H1 (cell line): ENCODE data around the gene DPM3. TPM values are rescaled to one million over a fixed set of nuclear protein-coding genes. Genes with fewer than 3 reads are reported as not detected.

Source experiments
- CTCF ChIA-PET: fragments of 300-600 bp; sonication (Branson Sonifier 250); formaldehyde crosslinking; loops from one replicate; lab custom pipeline; 2021; ENCODE audit not compliant: partially characterized antibody; lab: Charles Lee
- POLR2A ChIA-PET: fragments of 300-600 bp; sonication (Branson Sonifier 250); formaldehyde crosslinking; loops from one replicate; lab custom pipeline; 2021; ENCODE audit warnings: inconsistent platforms; ENCODE audit not compliant: partially characterized antibody; lab: Charles Lee
- DNase-seq, 2 experiments: peaks; one replicate each; pipeline versions ENCODE4 v3.0.0 to v3.0.0-alpha.2; 2010 to 2022; ENCODE audit warnings: low spot score in 2 of 2, low read depth in 1 of 2, mixed read lengths in 1 of 2
- FAIRE-seq: peaks from 2 replicates; lab custom pipeline; 2011; peaks lifted over from hg19 to GRCh38; lab: Jason Lieb, UNC
- H2AFZ ChIP-seq: 2 replicates; pipeline ENCODE4 v1.8.1; 2012; ENCODE audit warnings: low read length, inconsistent platforms
- H2AK5ac ChIP-seq: 2 replicates; pipeline ENCODE4 v1.6.1; 2013; ENCODE audit warnings: low read depth, low read length
- H2BK120ac ChIP-seq: replicated peaks from 2 replicates; pipeline ENCODE3; 2013; ENCODE audit warnings: low read depth, low read length, inconsistent platforms
- H2BK12ac ChIP-seq: 2 replicates; pipeline ENCODE4 v1.6.1; 2013; ENCODE audit warnings: low read depth, low read length
- H2BK15ac ChIP-seq: 2 replicates; pipeline ENCODE4 v1.6.1; 2013; ENCODE audit warnings: low read length
- H2BK20ac ChIP-seq: 2 replicates; pipeline ENCODE4 v1.6.1; 2013; ENCODE audit warnings: low read length
- H2BK5ac ChIP-seq: 2 replicates; pipeline ENCODE4 v1.6.1; 2013; ENCODE audit warnings: low read depth, low read length
- H3K14ac ChIP-seq: 2 replicates; pipeline ENCODE4 v1.6.1; 2013; ENCODE audit warnings: inconsistent platforms; ENCODE audit not compliant: insufficient read length
- H3K18ac ChIP-seq: 2 replicates; pipeline ENCODE4 v1.6.1; 2013; ENCODE audit warnings: low read length; ENCODE audit errors: extremely low read depth
- H3K23ac ChIP-seq: 2 replicates; pipeline ENCODE4 v1.6.1; 2013; ENCODE audit warnings: inconsistent platforms; ENCODE audit not compliant: insufficient read length
- H3K23me2 ChIP-seq: 2 replicates; pipeline ENCODE4 v1.6.1; 2013; ENCODE audit warnings: low read depth, low read length
- H3K27ac ChIP-seq: 2 replicates; pipeline ENCODE4 v1.6.1; 2011; ENCODE audit warnings: low read depth, low read length, inconsistent platforms
- H3K27me3 ChIP-seq, 4 experiments: replicated peaks in 1 of 4; 1 replicate in 1 of 4; 2 replicates in 3 of 4; pipeline versions ENCODE4 v1.6.1 to v1.8.1; 2011 to 2013; ENCODE audit warnings: low read length in 3 of 4, mild to moderate bottlenecking in 3 of 4, inconsistent platforms in 2 of 4, mixed read lengths in 2 of 4, moderate library complexity in 1 of 4; ENCODE audit not compliant: control insufficient read depth in 3 of 4, insufficient read depth in 3 of 4; ENCODE audit errors: extremely low read depth in 1 of 4
- H3K36me3 ChIP-seq, 4 experiments: 2 replicates each; pipeline versions ENCODE4 v1.6.1 to v1.8.1; 2011 to 2013; ENCODE audit warnings: mild to moderate bottlenecking in 4 of 4, low read length in 3 of 4, moderate library complexity in 2 of 4, control low read depth in 1 of 4, inconsistent platforms in 1 of 4; ENCODE audit not compliant: insufficient read depth in 4 of 4, control insufficient read depth in 2 of 4
- H3K4ac ChIP-seq: replicated peaks from 2 replicates; pipeline ENCODE3; 2013; ENCODE audit warnings: low read length, low read depth, mixed read lengths, inconsistent platforms; ENCODE audit not compliant: insufficient read length
- H3K4me1 ChIP-seq, 4 experiments: replicated peaks in 1 of 4; 1 replicate in 1 of 4; 2 replicates in 3 of 4; pipeline versions ENCODE4 v1.6.1 to v1.8.1; 2011 to 2013; ENCODE audit warnings: low read length in 3 of 4, inconsistent platforms in 2 of 4, mixed read lengths in 1 of 4; ENCODE audit not compliant: insufficient read depth in 4 of 4, control insufficient read depth in 3 of 4
- H3K4me2 ChIP-seq, 2 experiments: 2 replicates each; pipeline versions ENCODE4 v1.6.1 to v1.8.1; 2011 to 2013; ENCODE audit warnings: low read depth in 2 of 2, low read length in 2 of 2, control low read depth in 1 of 2, inconsistent platforms in 1 of 2, mild to moderate bottlenecking in 1 of 2; ENCODE audit not compliant: insufficient read depth in 1 of 2
- H3K4me3 ChIP-seq, 4 experiments: fragments of 200-600, 300-600 bp in 1 of 4; sonication (generic), shearing (Covaris generic), sonication (Bioruptor Twin) in 1 of 4; 2 replicates each; pipeline versions ENCODE4 v1.5.1 to v1.8.1; 2011 to 2016; ENCODE audit warnings: low read length in 4 of 4, low read depth in 3 of 4, control low read depth in 2 of 4, inconsistent platforms in 2 of 4, mild to moderate bottlenecking in 2 of 4, mixed read lengths in 1 of 4, moderate library complexity in 1 of 4; ENCODE audit not compliant: insufficient read depth in 2 of 4; ENCODE audit errors: extremely low read depth in 1 of 4
- H3K56ac ChIP-seq: replicated peaks from 2 replicates; pipeline ENCODE3; 2013; ENCODE audit warnings: low read depth, mild to moderate bottlenecking, mixed read lengths, low read length, inconsistent platforms; ENCODE audit not compliant: insufficient read length
- H3K79me1 ChIP-seq: 2 replicates; pipeline ENCODE4 v1.6.1; 2013; ENCODE audit warnings: low read depth, low read length, control low read depth
- H3K79me2 ChIP-seq, 2 experiments: 2 replicates each; pipeline versions ENCODE4 v1.6.1 to v1.8.1; 2012 to 2013; ENCODE audit warnings: low read length in 2 of 2, mild to moderate bottlenecking in 2 of 2, inconsistent platforms in 1 of 2; ENCODE audit not compliant: insufficient read depth in 2 of 2, control insufficient read depth in 1 of 2
- H3K9ac ChIP-seq, 4 experiments: replicated peaks in 1 of 4; 1 replicate in 1 of 4; 2 replicates in 3 of 4; pipeline versions ENCODE4 v1.6.1 to v1.8.1; 2011 to 2013; ENCODE audit warnings: low read depth in 3 of 4, low read length in 3 of 4, control low read depth in 2 of 4, mild to moderate bottlenecking in 2 of 4, moderate library complexity in 2 of 4, inconsistent platforms in 1 of 4; ENCODE audit errors: extremely low read depth in 1 of 4
- H3K9me3 ChIP-seq, 2 experiments: 2 replicates each; pipeline versions ENCODE4 v1.6.1 to v1.8.1; 2012 to 2013; ENCODE audit warnings: mild to moderate bottlenecking in 2 of 2, moderate library complexity in 2 of 2, control low read depth in 1 of 2, inconsistent platforms in 1 of 2, low read depth in 1 of 2, low read length in 1 of 2, mixed read lengths in 1 of 2; ENCODE audit not compliant: insufficient read depth in 2 of 2
- H4K20me1 ChIP-seq, 2 experiments: replicated peaks in 1 of 2; 2 replicates each; pipeline versions ENCODE3 to v1.8.1; 2011 to 2013; ENCODE audit warnings: inconsistent platforms in 2 of 2, low read length in 2 of 2, mild to moderate bottlenecking in 1 of 2; ENCODE audit not compliant: insufficient read depth in 2 of 2, control insufficient read depth in 1 of 2
- H4K5ac ChIP-seq: 2 replicates; pipeline ENCODE4 v1.6.1; 2013; ENCODE audit warnings: low read length, low read depth, mixed read lengths, inconsistent platforms; ENCODE audit not compliant: insufficient read length
- H4K8ac ChIP-seq: 2 replicates; pipeline ENCODE4 v1.8.0; 2013; ENCODE audit warnings: mild to moderate bottlenecking, moderate library complexity, low read length, inconsistent platforms; ENCODE audit not compliant: insufficient read depth; ENCODE audit errors: extremely low read depth
- H4K91ac ChIP-seq: replicated peaks from 2 replicates; pipeline ENCODE3; 2013; ENCODE audit warnings: low read length, mixed read lengths, inconsistent platforms; ENCODE audit not compliant: insufficient read length
- ASH2L ChIP-seq: fragments of 200-600, 300-600 bp; sonication (generic); IDR thresholded peaks from one replicate; pipeline ENCODE4 v1.7.1; 2017; ENCODE audit warnings: low read length
- CREB1 ChIP-seq: IDR thresholded peaks from 2 replicates; pipeline ENCODE4 v1.6.1; 2012; ENCODE audit warnings: inconsistent platforms
- CTCF ChIP-seq, 3 experiments: IDR thresholded peaks; 1 replicate in 2 of 3; 2 replicates in 1 of 3; pipeline versions ENCODE4 v1.5.1 to v1.6.1; 2011; ENCODE audit warnings: low read length in 3 of 3, mild to moderate bottlenecking in 3 of 3, inconsistent platforms in 2 of 3, low read depth in 1 of 3, moderate library complexity in 1 of 3; ENCODE audit not compliant: insufficient read depth in 1 of 3; ENCODE audit errors: control extremely low read depth in 1 of 3
- EZH2 ChIP-seq: fragments of 200-600 bp; sonication (generic); IDR thresholded peaks from 2 replicates; pipeline ENCODE4 v1.7.1; 2012; ENCODE audit warnings: low read depth, mild to moderate bottlenecking, moderate library complexity, low read length, inconsistent platforms; ENCODE audit not compliant: severe bottlenecking
- HDAC2 ChIP-seq, 2 experiments: fragments of 300-600 bp in 1 of 2; sonication (generic) in 1 of 2; IDR thresholded peaks; 2 replicates each; pipeline ENCODE4 v1.6.1; 2011 to 2012; ENCODE audit warnings: low read depth in 2 of 2, low read length in 2 of 2, mild to moderate bottlenecking in 2 of 2, moderate library complexity in 2 of 2, borderline replicate concordance in 1 of 2, inconsistent platforms in 1 of 2
- RBBP5 ChIP-seq: IDR thresholded peaks from 2 replicates; pipeline ENCODE4 v1.7.1; 2012; ENCODE audit warnings: low read depth, mild to moderate bottlenecking, inconsistent platforms, low read length, moderate library complexity, borderline replicate concordance
- WGBS, 2 experiments: shearing (Covaris generic) in 1 of 2; methylation state at CpG; one replicate each; pipeline versions ENCODE4 v1.1.6 to v1.1.7; 2013 to 2015; ENCODE audit warnings: low lambda C conversion rate in 2 of 2, mixed read lengths in 2 of 2, inconsistent platforms in 1 of 2, low coverage in 1 of 2, missing lambda C conversion rate in 1 of 2; ENCODE audit not compliant: insufficient replicate concordance in 2 of 2, insufficient coverage in 1 of 2, insufficient read length in 1 of 2; ENCODE audit errors: extremely low coverage in 1 of 2, missing lambda C conversion rate in 1 of 2; 5-methylcytosine and 5-hydroxymethylcytosine counted together
- polyA plus RNA-seq, 7 experiments: library from polyadenylated mRNA; depleted of rRNA in 3 of 7; stranded (reverse) in 5 of 7; unstranded in 2 of 7; fragments of >200 nt in 5 of 7; fragments of 200-250 nt in 2 of 7; gene quantifications; 1 replicate in 5 of 7; 2 replicates in 1 of 7; 4 replicates in 1 of 7; pipeline versions ENCODE4 v1.2.1 to v1.2.3, GENCODE V29; 2011 to 2013; ENCODE audit warnings: missing spikeins in 2 of 7, mixed read lengths in 2 of 7
- total RNA-seq: library from RNA; stranded (reverse); fragmentation: NEBNext Ultra II Directional; extraction: Animal tissue kit (Norgen Biotek cat#: 25700); gene quantifications from 2 replicates; pipeline ENCODE4 v1.2.1, GENCODE V29; 2021

Gene DPM3
- total and polyA plus RNA-seq, 2 of the 8 experiments (the other 6 are each of a cell fraction or from before 2014, with no cell fraction given), result 44.8 to 227 TPM

GRCh38 chr1:155167166-155168104, 27.1 kb upstream of the DPM3 start:
- Histone ChIP-seq H2AFZ (peak overlapping the region; percentile 89; the same call in 1 of the 2 replicates), H3K14ac (no peak overlapping the region), H3K23ac (no peak overlapping the region), H2AK5ac (no peak overlapping the region), H3K79me1 (no peaks in the 10 kb centered on the region), H4K8ac (0 out of 2 replicates have a peak overlapping the region, but pooled peaks have one; percentile 22), H2BK5ac (peak overlapping the region; percentile 60; the same call in 1 of the 2 replicates), H2BK12ac (peak overlapping the region; percentile 87; the same call in 1 of the 2 replicates), H3K79me2 (peaks cover 0 to 11% of the 10 kb centered on the region in 2 experiments; a peak in 2 of 4 replicates), H2BK120ac (no peak overlapping the region), H4K5ac (peak overlapping the region; percentile 46), H4K20me1 (no peaks in the 10 kb centered on the region), H3K23me2 (peaks cover 11% of the 10 kb centered on the region), H3K4ac (peak overlapping the region; percentile 71), H2BK15ac (peak overlapping the region; percentile 100; the same call in 1 of the 2 replicates), H3K4me1 (peaks cover 5 to 19% (median 13%) of the 10 kb centered on the region in 4 experiments), H3K56ac (no peak overlapping the region), H3K4me3 (peak overlapping the region; percentile 30 to 75 (median 72); a peak in 7 of 8 replicates), H3K4me2 (peak overlapping the region; percentile 63 to 100), H4K91ac (peak overlapping the region; percentile 75), H3K9ac (no peak overlapping the region), H3K9me3 (no peaks in the 10 kb centered on the region), H3K18ac (peak overlapping the region; percentile 84), H3K27ac (no peak overlapping the region), H2BK20ac (0 out of 2 replicates have a peak overlapping the region, but pooled peaks have one; percentile 43), H3K36me3 (peaks cover 0 to 10% (median 7%) of the 10 kb centered on the region in 4 experiments; a peak in 4 of 8 replicates), H3K27me3 (no peaks in the 10 kb centered on the region)
- peak in 1 of 2 experiments; percentile 96 for DNase-seq
- CTCF ChIA-PET, result interaction anchor here (0.5 to 12.4 kb wide), 36 partner anchors 8 to 309 kb away, joined by 3 to 215 read pairs (median 4); partner anchors contain the start of genes DPM3, EFNA1, EFNA4 and FLAD1
- FAIRE-seq, result peak; percentile 66
- POLR2A ChIA-PET, result interaction anchor here (0.5 to 3.0 kb wide), 16 partner anchors 8 to 187 kb away, joined by 3 to 24 read pairs (median 4); partner anchors contain the start of gene SLC50A1
- 6% methylated on average over 24 of the region's 28 CpGs; no CpG with 5 or more reads in 1 of the 2 experiments for WGBS, 2 experiments
- TF ChIP-seq HDAC2 (IDR thresholded peaks at IDR 0.05; ENCODE audit: borderline replicate concordance in 1 of 2, low read depth in 2 of 2, low read length in 2 of 2), result peak in 1 of 2 experiments; percentile 37; a peak in 1 of 4 replicates
- peak; percentile 37; the same call in 1 of the 2 replicates for TF ChIP-seq CREB1
- 0 out of 2 replicates have a peak, but pooled peaks have one; percentile 21 for TF ChIP-seq RBBP5
- TF ChIP-seq ASH2L, result peak; percentile 28
- peak in 2 of 3 experiments; percentile 98 to 99; a peak in 3 of 4 replicates for TF ChIP-seq CTCF (IDR thresholded peaks at IDR 0.05; ENCODE audit: control extremely low read depth in 1 of 3, insufficient read depth in 1 of 3, low read depth in 1 of 3, low read length in 3 of 3)
- no peak for TF ChIP-seq EZH2
